ENCODE data around the gene DNAL4. TPM values are rescaled to one million over a fixed set of nuclear protein-coding genes. Genes with fewer than 3 reads are reported as not detected.

DNAL4 gene
- total RNA-seq, 1 donor from 2014 or later = 21.3 TPM

DNA sequence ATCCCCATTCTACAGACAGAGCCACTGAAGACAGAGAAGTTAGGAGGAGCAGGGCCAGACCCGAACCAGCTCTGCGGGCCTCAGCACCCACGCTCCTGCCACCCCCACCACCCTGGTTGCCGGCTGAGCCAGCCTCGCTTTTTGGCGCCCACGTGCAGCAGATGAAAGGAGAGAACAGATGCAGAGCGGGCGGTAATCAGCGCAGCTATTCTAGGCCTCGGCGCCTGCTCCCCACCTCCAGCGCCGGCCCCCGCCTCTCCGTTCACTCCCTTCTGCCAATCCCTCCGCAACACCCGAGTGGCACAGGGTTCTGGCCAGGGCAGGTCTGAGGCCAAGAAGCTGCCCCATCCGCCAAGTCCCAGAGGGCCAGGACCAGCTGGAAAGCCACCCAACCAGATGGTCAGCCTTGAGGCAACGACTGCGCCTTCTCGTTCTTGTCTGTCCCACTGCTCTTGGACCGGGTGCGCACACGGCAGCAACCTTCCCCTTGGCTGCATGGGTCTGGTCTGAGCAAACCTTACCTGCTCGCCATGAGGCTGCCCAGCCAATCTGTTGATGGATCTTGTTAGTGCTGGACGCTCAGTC lies 16.8 kb downstream of the DNAL4 start:
- intact Hi-C loops (cut with DNase I) = no loop called here
- H3K27ac ChIP-seq = no peak overlapping the region
- TF ChIP-seq, protein P1, sequence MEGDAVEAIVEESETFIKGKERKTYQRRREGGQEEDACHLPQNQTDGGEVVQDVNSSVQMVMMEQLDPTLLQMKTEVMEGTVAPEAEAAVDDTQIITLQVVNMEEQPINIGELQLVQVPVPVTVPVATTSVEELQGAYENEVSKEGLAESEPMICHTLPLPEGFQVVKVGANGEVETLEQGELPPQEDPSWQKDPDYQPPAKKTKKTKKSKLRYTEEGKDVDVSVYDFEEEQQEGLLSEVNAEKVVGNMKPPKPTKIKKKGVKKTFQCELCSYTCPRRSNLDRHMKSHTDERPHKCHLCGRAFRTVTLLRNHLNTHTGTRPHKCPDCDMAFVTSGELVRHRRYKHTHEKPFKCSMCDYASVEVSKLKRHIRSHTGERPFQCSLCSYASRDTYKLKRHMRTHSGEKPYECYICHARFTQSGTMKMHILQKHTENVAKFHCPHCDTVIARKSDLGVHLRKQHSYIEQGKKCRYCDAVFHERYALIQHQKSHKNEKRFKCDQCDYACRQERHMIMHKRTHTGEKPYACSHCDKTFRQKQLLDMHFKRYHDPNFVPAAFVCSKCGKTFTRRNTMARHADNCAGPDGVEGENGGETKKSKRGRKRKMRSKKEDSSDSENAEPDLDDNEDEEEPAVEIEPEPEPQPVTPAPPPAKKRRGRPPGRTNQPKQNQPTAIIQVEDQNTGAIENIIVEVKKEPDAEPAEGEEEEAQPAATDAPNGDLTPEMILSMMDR (IDR thresholded peaks at IDR 0.05) = no peak
- no peaks in the 10 kb centered on the region for H3K27me3 ChIP-seq (ENCODE audit: low read depth)
- no peak for ATAC-seq
- no peak for DNase-seq
- H3K9me3 ChIP-seq = no peaks in the 10 kb centered on the region
- H3K36me3 ChIP-seq = peaks cover 39% of the 10 kb centered on the region
- H3K4me3 ChIP-seq = no peak overlapping the region
- H3K4me1 ChIP-seq = no peaks in the 10 kb centered on the region

DNA sequence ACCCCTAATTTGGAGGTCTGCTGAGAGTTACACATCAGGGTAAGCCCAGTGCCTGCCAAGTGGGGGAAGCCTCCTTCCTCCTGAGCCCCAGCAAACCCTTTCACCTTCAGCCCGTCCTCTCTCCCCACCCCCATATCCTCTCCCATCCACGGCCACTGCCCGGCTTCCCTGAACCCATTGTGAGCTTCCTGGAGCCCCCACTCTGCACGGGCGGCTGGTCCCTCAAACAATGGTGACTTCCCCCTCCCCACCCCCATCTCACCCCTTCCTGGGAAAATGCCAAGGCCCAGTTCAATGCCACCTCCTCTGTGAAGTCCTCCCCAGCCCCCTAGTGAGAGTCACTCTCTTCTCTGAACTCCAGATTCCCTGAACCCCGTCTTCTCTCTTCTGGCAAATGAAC lies 17.9 kb downstream of the DNAL4 start:
- H3K4me3 ChIP-seq = no peak overlapping the region
- intact Hi-C loops (cut with DNase I) = no loop called here

DNA sequence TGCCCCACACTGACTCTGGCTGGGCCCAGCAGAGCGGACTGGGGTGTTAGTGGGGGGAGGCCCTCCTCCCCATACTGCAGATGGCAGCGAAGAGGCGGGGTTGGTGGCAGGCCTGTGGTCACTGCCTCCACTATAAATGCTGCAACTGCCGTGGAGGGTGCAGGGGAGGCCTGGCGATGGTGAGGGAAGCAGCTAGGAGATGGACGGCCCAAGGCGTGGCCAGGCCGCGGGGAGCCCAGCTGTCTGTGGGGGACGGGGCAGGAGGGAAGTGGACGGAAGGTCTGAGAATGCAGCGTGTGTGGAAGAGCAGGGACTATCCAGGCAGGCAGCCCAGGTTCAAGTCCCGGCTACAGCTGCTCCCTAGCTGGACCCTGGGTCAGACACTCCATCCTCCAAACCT lies 18.3 kb downstream of the DNAL4 start:
- TF ChIP-seq, protein P1 (IDR thresholded peaks at IDR 0.05) = no peak
- intact Hi-C loops (cut with DNase I) = no loop called here
- ATAC-seq = no peak

More for the DNA sequence above, 17.9 kb downstream of the DNAL4 start:
- Histone ChIP-seq H3K9me3 (no peaks in the 10 kb centered on the region), H3K4me1 (no peaks in the 10 kb centered on the region), H3K36me3 (peaks cover 30% of the 10 kb centered on the region), H3K27me3 (ENCODE audit: low read depth) (no peaks in the 10 kb centered on the region), H3K27ac (no peak overlapping the region)
- TF ChIP-seq, protein P1 (IDR thresholded peaks at IDR 0.05) = no peak
- DNase-seq (no peak), ATAC-seq (no peak)

DNA sequence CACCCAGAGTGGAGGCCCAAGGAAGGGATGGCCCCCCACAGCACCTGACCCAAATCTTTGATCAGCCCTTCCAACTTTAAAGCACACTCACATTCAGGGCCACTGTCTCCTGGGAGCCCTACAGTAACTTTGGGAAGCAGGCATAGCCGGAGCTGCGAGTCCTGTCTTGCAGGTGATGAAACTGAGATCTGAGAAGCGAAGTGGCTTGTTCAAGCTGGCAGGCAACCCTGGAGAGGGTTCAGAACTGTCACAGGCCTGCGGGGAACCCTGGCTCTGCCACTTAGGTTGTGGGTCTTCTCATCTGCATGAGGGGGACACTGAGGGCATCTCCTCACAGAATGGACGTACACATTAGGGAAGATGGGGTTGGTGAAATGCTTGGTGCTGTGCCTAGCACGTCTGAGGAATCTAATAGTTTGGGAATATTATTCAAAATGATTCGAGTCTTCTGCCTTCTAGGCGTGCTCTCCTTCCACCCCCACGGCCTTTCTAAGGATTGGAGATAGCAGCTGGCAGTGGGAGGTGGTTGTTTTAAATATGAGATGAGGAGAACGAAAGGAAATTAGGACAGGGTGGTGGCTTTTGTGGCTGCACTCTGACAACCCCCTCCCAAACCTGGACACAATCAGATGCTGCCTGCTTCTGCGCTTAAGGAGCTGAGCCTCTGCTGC lies 19.3 kb downstream of the DNAL4 start:
- Histone ChIP-seq H3K27ac (no peak overlapping the region), H3K4me1 (no peaks in the 10 kb centered on the region), H3K4me3 (no peak overlapping the region), H3K27me3 (ENCODE audit: low read depth) (no peaks in the 10 kb centered on the region), H3K36me3 (peaks cover 16% of the 10 kb centered on the region), H3K9me3 (no peaks in the 10 kb centered on the region)
- TF ChIP-seq, protein P1 (IDR thresholded peaks at IDR 0.05) = no peak
- DNase-seq = no peak
- no peak for ATAC-seq
- intact Hi-C loops (cut with DNase I) = no loop called here

More for the DNA sequence above, 18.3 kb downstream of the DNAL4 start:
- Histone ChIP-seq H3K9me3 (no peaks in the 10 kb centered on the region), H3K27ac (no peak overlapping the region), H3K36me3 (peaks cover 26% of the 10 kb centered on the region), H3K4me3 (no peak overlapping the region), H3K4me1 (no peaks in the 10 kb centered on the region), H3K27me3 (ENCODE audit: low read depth) (no peaks in the 10 kb centered on the region)
- no peak for DNase-seq

DNA sequence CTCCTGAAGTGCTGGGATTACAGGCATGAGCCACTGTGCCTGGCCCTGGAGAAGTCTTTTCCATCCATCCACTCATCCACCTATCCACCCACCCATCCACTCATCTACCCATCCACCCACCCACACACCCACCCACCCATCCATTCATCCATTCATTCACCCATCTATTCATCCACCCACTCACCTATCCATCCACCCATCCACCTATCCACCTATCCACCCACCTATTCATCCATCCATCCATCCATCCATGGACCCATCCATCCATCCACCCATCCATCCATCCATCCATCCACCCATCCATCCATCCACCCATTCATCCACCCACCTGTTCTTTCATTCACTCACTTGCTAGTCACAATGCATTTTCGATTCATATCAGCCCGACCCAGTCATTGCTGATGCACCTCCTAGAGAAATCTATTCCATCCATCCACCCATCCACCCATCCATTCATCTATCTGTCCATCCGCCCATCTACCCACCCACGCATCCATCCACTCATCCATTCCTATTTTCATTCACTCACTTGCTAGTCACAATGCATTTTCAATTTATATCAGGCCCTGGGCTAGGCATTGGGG lies 20.5 kb downstream of the DNAL4 start:
- ATAC-seq (no peak), DNase-seq (no peak)
- Histone ChIP-seq H3K27ac (no peak overlapping the region), H3K4me1 (no peaks in the 10 kb centered on the region), H3K36me3 (peaks cover 4% of the 10 kb centered on the region), H3K9me3 (no peaks in the 10 kb centered on the region), H3K27me3 (ENCODE audit: low read depth) (no peaks in the 10 kb centered on the region), H3K4me3 (no peak overlapping the region)
- intact Hi-C loops (cut with DNase I) = no loop called here
- TF ChIP-seq, protein P1 (IDR thresholded peaks at IDR 0.05) = no peak
